Measurements from ENCODE around the gene LAYN. TPM values are rescaled to one million over a fixed set of nuclear protein-coding genes. Genes with fewer than 3 reads are reported as not detected.

The LAYN gene
- total RNA-seq, 1 experiment from 2014 or later: 3.7 TPM

- POLR2A ChIA-PET: interaction anchor here (0.5 kb wide), 1 partner anchor 25 kb away, joined by 4 read pairs; no protein-coding TSS in a partner anchor
- H3K4me1 Mint-ChIP-seq: no peaks in the 10 kb centered on the region
- DNase-seq (ENCODE audit: low spot score): no peak
- TF ChIP-seq, protein P1, sequence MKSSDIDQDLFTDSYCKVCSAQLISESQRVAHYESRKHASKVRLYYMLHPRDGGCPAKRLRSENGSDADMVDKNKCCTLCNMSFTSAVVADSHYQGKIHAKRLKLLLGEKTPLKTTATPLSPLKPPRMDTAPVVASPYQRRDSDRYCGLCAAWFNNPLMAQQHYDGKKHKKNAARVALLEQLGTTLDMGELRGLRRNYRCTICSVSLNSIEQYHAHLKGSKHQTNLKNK (CRISPR knock-in tag; IDR thresholded peaks at IDR 0.05): no peak
- no peak for TF ChIP-seq SP1 (CRISPR knock-in tag; conservative IDR thresholded peaks at IDR 0.05)
- no peak for TF ChIP-seq ESRRA (CRISPR knock-in tag; IDR thresholded peaks at IDR 0.05; ENCODE audit: borderline replicate concordance)
- TF ChIP-seq, protein P2, sequence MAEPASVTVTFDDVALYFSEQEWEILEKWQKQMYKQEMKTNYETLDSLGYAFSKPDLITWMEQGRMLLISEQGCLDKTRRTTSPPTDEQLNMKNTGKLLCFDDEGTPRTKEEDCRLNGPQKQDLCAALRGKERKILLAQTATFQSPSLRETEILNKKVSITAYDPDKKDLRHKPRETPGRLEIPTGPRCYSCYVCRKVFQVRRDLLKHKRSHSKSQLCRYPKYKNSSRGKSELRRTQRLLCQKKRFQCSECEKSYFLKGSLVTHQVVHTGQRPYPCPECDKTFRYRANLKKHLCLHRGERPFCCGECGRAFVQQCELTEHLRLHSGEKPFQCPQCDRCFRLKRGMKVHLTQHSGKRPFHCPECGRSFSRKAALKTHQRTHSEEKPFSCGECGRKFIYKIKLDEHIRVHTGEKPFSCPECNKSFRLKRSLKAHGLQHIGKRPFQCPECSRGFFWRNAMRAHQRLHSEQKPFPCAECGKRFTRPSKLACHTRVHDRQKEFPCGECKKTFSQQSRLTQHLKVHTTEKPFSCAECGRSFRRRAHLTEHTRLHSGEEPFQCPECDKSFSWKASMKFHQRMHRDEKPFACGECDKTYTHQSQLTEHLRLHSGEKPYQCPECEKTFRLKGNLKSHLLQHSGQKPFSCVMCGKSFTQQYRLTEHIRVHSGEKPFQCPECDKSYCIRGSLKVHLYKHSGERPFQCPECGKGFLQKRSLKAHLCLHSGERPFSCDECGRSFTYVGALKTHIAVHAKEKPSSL (CRISPR knock-in tag; conservative IDR thresholded peaks at IDR 0.05): no peak
- TF ChIP-seq TCF7 (CRISPR knock-in tag; IDR thresholded peaks at IDR 0.05; ENCODE audit: low read depth): no peak
- no peak for TF ChIP-seq ZNF512 (CRISPR knock-in tag; IDR thresholded peaks at IDR 0.05; ENCODE audit: borderline replicate concordance)
- TF ChIP-seq JAZF1 (CRISPR knock-in tag; IDR thresholded peaks at IDR 0.05): no peak
- TF ChIP-seq RELA (CRISPR knock-in tag; IDR thresholded peaks at IDR 0.05; ENCODE audit: borderline replicate concordance): no peak
- no peak for TF ChIP-seq ZNF671 (CRISPR knock-in tag; IDR thresholded peaks at IDR 0.05)
- no peak for TF ChIP-seq IRF1 (CRISPR knock-in tag; IDR thresholded peaks at IDR 0.05)
- TF ChIP-seq TEAD1 (CRISPR knock-in tag; IDR thresholded peaks at IDR 0.05): no peak
- no peak for TF ChIP-seq PRRX2 (CRISPR knock-in tag; IDR thresholded peaks at IDR 0.05)
- TF ChIP-seq RORB (CRISPR knock-in tag; IDR thresholded peaks at IDR 0.05): no peak
- TF ChIP-seq, protein P3, sequence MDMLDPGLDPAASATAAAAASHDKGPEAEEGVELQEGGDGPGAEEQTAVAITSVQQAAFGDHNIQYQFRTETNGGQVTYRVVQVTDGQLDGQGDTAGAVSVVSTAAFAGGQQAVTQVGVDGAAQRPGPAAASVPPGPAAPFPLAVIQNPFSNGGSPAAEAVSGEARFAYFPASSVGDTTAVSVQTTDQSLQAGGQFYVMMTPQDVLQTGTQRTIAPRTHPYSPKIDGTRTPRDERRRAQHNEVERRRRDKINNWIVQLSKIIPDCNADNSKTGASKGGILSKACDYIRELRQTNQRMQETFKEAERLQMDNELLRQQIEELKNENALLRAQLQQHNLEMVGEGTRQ (CRISPR knock-in tag; IDR thresholded peaks at IDR 0.05): no peak
- TF ChIP-seq, protein P4, sequence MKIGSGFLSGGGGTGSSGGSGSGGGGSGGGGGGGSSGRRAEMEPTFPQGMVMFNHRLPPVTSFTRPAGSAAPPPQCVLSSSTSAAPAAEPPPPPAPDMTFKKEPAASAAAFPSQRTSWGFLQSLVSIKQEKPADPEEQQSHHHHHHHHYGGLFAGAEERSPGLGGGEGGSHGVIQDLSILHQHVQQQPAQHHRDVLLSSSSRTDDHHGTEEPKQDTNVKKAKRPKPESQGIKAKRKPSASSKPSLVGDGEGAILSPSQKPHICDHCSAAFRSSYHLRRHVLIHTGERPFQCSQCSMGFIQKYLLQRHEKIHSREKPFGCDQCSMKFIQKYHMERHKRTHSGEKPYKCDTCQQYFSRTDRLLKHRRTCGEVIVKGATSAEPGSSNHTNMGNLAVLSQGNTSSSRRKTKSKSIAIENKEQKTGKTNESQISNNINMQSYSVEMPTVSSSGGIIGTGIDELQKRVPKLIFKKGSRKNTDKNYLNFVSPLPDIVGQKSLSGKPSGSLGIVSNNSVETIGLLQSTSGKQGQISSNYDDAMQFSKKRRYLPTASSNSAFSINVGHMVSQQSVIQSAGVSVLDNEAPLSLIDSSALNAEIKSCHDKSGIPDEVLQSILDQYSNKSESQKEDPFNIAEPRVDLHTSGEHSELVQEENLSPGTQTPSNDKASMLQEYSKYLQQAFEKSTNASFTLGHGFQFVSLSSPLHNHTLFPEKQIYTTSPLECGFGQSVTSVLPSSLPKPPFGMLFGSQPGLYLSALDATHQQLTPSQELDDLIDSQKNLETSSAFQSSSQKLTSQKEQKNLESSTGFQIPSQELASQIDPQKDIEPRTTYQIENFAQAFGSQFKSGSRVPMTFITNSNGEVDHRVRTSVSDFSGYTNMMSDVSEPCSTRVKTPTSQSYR (CRISPR knock-in tag; IDR thresholded peaks at IDR 0.05): no peak
- TF ChIP-seq ZNF138 (CRISPR knock-in tag; conservative IDR thresholded peaks at IDR 0.05): no peak
- TF ChIP-seq NFE2L1 (CRISPR knock-in tag; IDR thresholded peaks at IDR 0.05): no peak
- no peak overlapping the region for H3K27ac Mint-ChIP-seq
- H3K4me3 Mint-ChIP-seq: no peak overlapping the region
- H3K27me3 Mint-ChIP-seq (ENCODE audit: low read depth): no peaks in the 10 kb centered on the region
- CTCF ChIA-PET: no interaction called here
- H3K36me3 Mint-ChIP-seq: no peaks in the 10 kb centered on the region
- no peak for ATAC-seq
- H3K9me3 Mint-ChIP-seq: no peaks in the 10 kb centered on the region
These were observed 32.1 kb downstream of the LAYN start for GRCh38 chr11:111572581-111572980.

DNA sequence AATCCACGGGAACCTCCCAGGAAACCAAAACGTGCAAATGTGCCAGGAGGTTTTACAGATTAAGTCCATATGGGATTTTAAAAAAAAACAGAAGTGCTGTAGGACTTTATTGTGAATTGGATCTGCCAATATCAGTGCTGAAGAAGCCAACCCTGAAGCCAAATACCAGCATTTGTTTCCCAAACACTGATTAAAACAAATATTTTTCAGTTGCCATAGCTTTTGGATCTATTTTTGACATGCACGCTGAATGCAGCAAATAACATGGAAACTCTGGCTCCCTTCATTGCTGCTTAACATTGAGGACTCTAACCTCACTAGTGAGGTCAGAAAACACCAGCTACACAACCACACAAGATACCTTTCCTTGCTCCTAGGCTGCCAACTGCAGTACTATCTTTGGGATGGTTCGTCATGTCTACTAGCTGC is 33.3 kb downstream of the LAYN start:
- H3K4me1 Mint-ChIP-seq: no peaks in the 10 kb centered on the region
- ATAC-seq (no peak), DNase-seq (ENCODE audit: low spot score) (no peak)
- CTCF ChIA-PET: no interaction called here
- no peak overlapping the region for H3K27ac Mint-ChIP-seq
- no peaks in the 10 kb centered on the region for H3K9me3 Mint-ChIP-seq
- POLR2A ChIA-PET: no interaction called here
- H3K27me3 Mint-ChIP-seq (ENCODE audit: low read depth): no peaks in the 10 kb centered on the region
- H3K36me3 Mint-ChIP-seq: no peaks in the 10 kb centered on the region
- no peak overlapping the region for H3K4me3 Mint-ChIP-seq
- TF ChIP-seq ZNF532 (CRISPR knock-in tag; IDR thresholded peaks at IDR 0.05; ENCODE audit: borderline replicate concordance) (no peak), ATF1 (CRISPR knock-in tag; IDR thresholded peaks at IDR 0.05) (no peak), JUN (CRISPR knock-in tag; IDR thresholded peaks at IDR 0.05) (no peak), ZNF121 (CRISPR knock-in tag; IDR thresholded peaks at IDR 0.05) (no peak)
- TF ChIP-seq, protein P5, sequence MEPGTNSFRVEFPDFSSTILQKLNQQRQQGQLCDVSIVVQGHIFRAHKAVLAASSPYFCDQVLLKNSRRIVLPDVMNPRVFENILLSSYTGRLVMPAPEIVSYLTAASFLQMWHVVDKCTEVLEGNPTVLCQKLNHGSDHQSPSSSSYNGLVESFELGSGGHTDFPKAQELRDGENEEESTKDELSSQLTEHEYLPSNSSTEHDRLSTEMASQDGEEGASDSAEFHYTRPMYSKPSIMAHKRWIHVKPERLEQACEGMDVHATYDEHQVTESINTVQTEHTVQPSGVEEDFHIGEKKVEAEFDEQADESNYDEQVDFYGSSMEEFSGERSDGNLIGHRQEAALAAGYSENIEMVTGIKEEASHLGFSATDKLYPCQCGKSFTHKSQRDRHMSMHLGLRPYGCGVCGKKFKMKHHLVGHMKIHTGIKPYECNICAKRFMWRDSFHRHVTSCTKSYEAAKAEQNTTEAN (CRISPR knock-in tag; IDR thresholded peaks at IDR 0.05): no peak
